GM12873 (cell line): ENCODE results near the gene CEBPB.

Experiments
- CTCF ChIP-seq: IDR thresholded peaks from 2 replicates; pipeline ENCODE4 v1.5.1; 2012; ENCODE audit warnings: low read depth, mild to moderate bottlenecking, moderate library complexity, low read length, control low read depth; ENCODE audit not compliant: insufficient read depth; ENCODE audit errors: missing control alignments

Gene CEBPB

GRCh38 chr20:50197463-50198179, 7.0 kb downstream of the CEBPB start:
- TF ChIP-seq CTCF: no peak

- TF ChIP-seq CTCF: no peak
Observed at GRCh38 chr20:50198180-50198666, 7.6 kb downstream of the CEBPB start.

GRCh38 chr20:50198716-50199115, 8.1 kb downstream of the CEBPB start:
- TF ChIP-seq CTCF: no peak

- no peak for TF ChIP-seq CTCF
Observed at GRCh38 chr20:50199703-50200102, 9.1 kb downstream of the CEBPB start.

GRCh38 chr20:50200482-50201104, 10.0 kb downstream of the CEBPB start:
- no peak for TF ChIP-seq CTCF

GRCh38 chr20:50202677-50203076, 12.0 kb downstream of the CEBPB start:
- no peak for TF ChIP-seq CTCF
